CD14-positive monocyte (primary cell): ENCODE measurements around the gene DCC. TPM values are rescaled to one million over a fixed set of nuclear protein-coding genes. Genes with fewer than 3 reads are reported as not detected.

Source experiments
- DNase-seq, 3 donors: peaks; one replicate each; pipeline ENCODE4 v3.0.0-alpha.2; 2011 to 2022
- H2AFZ ChIP-seq: 2 replicates; pipeline ENCODE4 v1.6.0; 2012; ENCODE audit warnings: mild to moderate bottlenecking, low read depth, low read length, inconsistent platforms; ENCODE audit not compliant: insufficient read depth, poor library complexity, severe bottlenecking
- H3K27ac ChIP-seq, 2 donors: 1 replicate in 1 of 2; 2 replicates in 1 of 2; pipeline ENCODE4 v1.5.1; 2012 to 2013; ENCODE audit warnings: low read length in 2 of 2, control low read depth in 1 of 2, inconsistent platforms in 1 of 2, low read depth in 1 of 2, mild to moderate bottlenecking in 1 of 2
- H3K27me3 ChIP-seq, 2 donors: one replicate each; pipeline versions ENCODE4 v1.6.0 to v1.6.1; 2011 to 2013; ENCODE audit warnings: low read length in 2 of 2; ENCODE audit not compliant: control insufficient read depth in 2 of 2, insufficient read depth in 2 of 2
- H3K36me3 ChIP-seq, 2 donors: replicated peaks in 1 of 2; 1 replicate in 1 of 2; 2 replicates in 1 of 2; pipeline versions ENCODE4 v1.5.1 to v1.6.1; 2012 to 2013; ENCODE audit warnings: low read length in 2 of 2, control low read depth in 1 of 2, inconsistent platforms in 1 of 2, mild to moderate bottlenecking in 1 of 2; ENCODE audit not compliant: insufficient read depth in 2 of 2, control insufficient read depth in 1 of 2
- H3K4me1 ChIP-seq, 2 donors: 1 replicate in 1 of 2; 2 replicates in 1 of 2; pipeline versions ENCODE4 v1.5.1 to v1.6.1; 2012 to 2013; ENCODE audit warnings: low read length in 2 of 2, control low read depth in 1 of 2, inconsistent platforms in 1 of 2, mild to moderate bottlenecking in 1 of 2, moderate library complexity in 1 of 2; ENCODE audit not compliant: insufficient read depth in 2 of 2, control insufficient read depth in 1 of 2
- H3K4me2 ChIP-seq: replicated peaks from 2 replicates; pipeline ENCODE3; 2012; ENCODE audit warnings: low read length, moderate library complexity, mild to moderate bottlenecking; ENCODE audit not compliant: poor library complexity, severe bottlenecking; ENCODE audit errors: extremely low read depth
- H3K4me3 ChIP-seq, 3 experiments: fragments of 200-600 bp in 1 of 3; sonication (generic) in 1 of 3; replicated peaks in 1 of 3; 1 replicate in 2 of 3; 2 replicates in 1 of 3; pipeline ENCODE4 v1.5.1; 2011 to 2013; ENCODE audit warnings: low read length in 3 of 3, mild to moderate bottlenecking in 3 of 3, control low read depth in 2 of 3, low read depth in 2 of 3, inconsistent platforms in 1 of 3, moderate library complexity in 1 of 3
- H3K79me2 ChIP-seq: 2 replicates; pipeline ENCODE4 v1.6.0; 2012; ENCODE audit warnings: mild to moderate bottlenecking, control low read depth, inconsistent platforms, low read length, moderate library complexity; ENCODE audit not compliant: insufficient read depth
- H3K9ac ChIP-seq: 2 replicates; pipeline ENCODE4 v1.6.0; 2017; ENCODE audit warnings: low read length, mild to moderate bottlenecking; ENCODE audit not compliant: insufficient read depth, poor library complexity, severe bottlenecking
- H3K9me3 ChIP-seq, 2 donors: replicated peaks in 1 of 2; 1 replicate in 1 of 2; 2 replicates in 1 of 2; pipeline versions ENCODE4 v1.5.1 to v1.6.1; 2012 to 2013; ENCODE audit warnings: low read length in 2 of 2, control low read depth in 1 of 2; ENCODE audit not compliant: control insufficient read depth in 1 of 2, insufficient read depth in 1 of 2
- H4K20me1 ChIP-seq: 2 replicates; pipeline ENCODE4 v1.6.0; 2012; ENCODE audit warnings: mild to moderate bottlenecking, low read length, control low read depth, moderate library complexity; ENCODE audit not compliant: insufficient read depth
- H3K27ac Mint-ChIP-seq, 7 donors: one replicate each; pipeline ENCODE4 v1.8.0; 2020; ENCODE audit warnings: mild to moderate bottlenecking in 7 of 7, mixed read lengths in 7 of 7, moderate library complexity in 6 of 7, inconsistent platforms in 2 of 7
- H3K27me3 Mint-ChIP-seq, 3 donors: one replicate each; pipeline ENCODE4 v1.8.0; 2021 to 2022; ENCODE audit warnings: low read depth in 3 of 3, mild to moderate bottlenecking in 3 of 3, mixed read lengths in 3 of 3, moderate library complexity in 3 of 3, inconsistent platforms in 1 of 3
- H3K36me3 Mint-ChIP-seq, 2 donors: one replicate each; pipeline ENCODE4 v1.8.0; 2020; ENCODE audit warnings: mixed read lengths in 2 of 2, inconsistent platforms in 1 of 2, mild to moderate bottlenecking in 1 of 2
- H3K4me1 Mint-ChIP-seq: one replicate; pipeline ENCODE4 v1.8.0; 2020; ENCODE audit warnings: mild to moderate bottlenecking, mixed read lengths
- H3K4me3 Mint-ChIP-seq, 2 donors: one replicate each; pipeline ENCODE4 v1.8.0; 2020; ENCODE audit warnings: mild to moderate bottlenecking in 2 of 2, mixed read lengths in 2 of 2, moderate library complexity in 1 of 2
- H3K9me3 Mint-ChIP-seq, 7 donors: one replicate each; pipeline ENCODE4 v1.8.0; 2020 to 2022; ENCODE audit warnings: mixed read lengths in 7 of 7, mild to moderate bottlenecking in 6 of 7, moderate library complexity in 6 of 7, inconsistent platforms in 2 of 7
- CTCF ChIP-seq: fragments of 200-600 bp; IDR thresholded peaks from one replicate; pipeline ENCODE4 v1.8.0; 2022; ENCODE audit warnings: antibody characterized with exemption, mild to moderate bottlenecking
- WGBS: methylation state at CpG from one replicate; pipeline ENCODE4 v1.1.5; 2013; ENCODE audit warnings: missing lambda C conversion rate; ENCODE audit not compliant: insufficient coverage; 5-methylcytosine and 5-hydroxymethylcytosine counted together
- intact Hi-C, 2 donors: fragments of 100-400 bp; cut with micrococcal nuclease; formaldehyde crosslinking; loops; one replicate each; pipeline versions ENCODE4 v1.15.0 to v1.15.1; 2023
- polyA plus RNA-seq, 3 donors: library from polyadenylated mRNA; depleted of rRNA in 1 of 3; unstranded in 2 of 3; stranded (reverse) in 1 of 3; fragments of 300-500 nt in 2 of 3; fragments of >200 nt in 1 of 3; fragmentation: Illumina TruSeq in 2 of 3; gene quantifications; 1 replicate in 2 of 3; 2 replicates in 1 of 3; pipeline ENCODE4 v1.2.3, GENCODE V29; 2012 to 2021

Gene DCC
- polyA plus RNA-seq, 3 donors, result not detected

- H3K79me2 ChIP-seq, result no peaks in the 10 kb centered on the region
- H3K9me3 ChIP-seq, result no peaks in the 10 kb centered on the region
- no peak overlapping the region for H3K27ac Mint-ChIP-seq
- H3K4me2 ChIP-seq, result no peak overlapping the region
- H3K4me3 Mint-ChIP-seq, result no peak overlapping the region
- H3K36me3 Mint-ChIP-seq, result no peaks in the 10 kb centered on the region
- H2AFZ ChIP-seq, result no peak overlapping the region
- no peaks in the 10 kb centered on the region for H4K20me1 ChIP-seq
- H3K4me3 ChIP-seq, result no peak overlapping the region
- no peaks in the 10 kb centered on the region for H3K27me3 ChIP-seq
- DNase-seq, result no peak
- H3K27ac ChIP-seq, result no peak overlapping the region
- no peak for TF ChIP-seq CTCF
- no peak overlapping the region for H3K9ac ChIP-seq
- H3K4me1 ChIP-seq, result no peaks in the 10 kb centered on the region
- H3K9me3 Mint-ChIP-seq, result peaks cover 0 to 6% (median 0%) of the 10 kb centered on the region in 7 donors
- intact Hi-C loops, result no loop called here
- no peaks in the 10 kb centered on the region for H3K27me3 Mint-ChIP-seq
- H3K36me3 ChIP-seq, result no peaks in the 10 kb centered on the region
- no peaks in the 10 kb centered on the region for H3K4me1 Mint-ChIP-seq
- no CpG with 5 or more reads among the region's 1 CpG for WGBS
Observed at GRCh38 chr18:52602820-52603219, 262.8 kb downstream of the DCC start.

DNA sequence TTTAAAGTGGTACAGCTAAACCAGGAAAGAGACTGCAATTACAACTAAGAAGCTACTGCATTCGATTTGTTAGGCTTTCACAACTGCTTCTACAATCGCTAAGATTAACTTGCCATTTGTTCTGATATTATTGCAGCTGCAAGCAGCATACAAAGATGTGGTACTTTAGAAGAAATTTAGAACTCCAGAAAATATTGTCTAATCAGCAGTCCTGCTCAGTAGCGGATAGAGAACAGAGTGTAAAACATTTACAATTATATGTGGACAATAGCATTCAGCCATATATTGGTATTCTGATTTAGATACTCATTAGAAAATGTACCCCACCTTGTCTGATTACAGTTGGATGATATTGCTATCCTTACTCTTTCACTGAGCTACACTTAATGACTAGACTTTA, 265.3 kb downstream of the DCC start:
- Histone ChIP-seq H3K9ac (no peak overlapping the region), H3K4me3 (no peak overlapping the region), H3K36me3 (no peaks in the 10 kb centered on the region), H3K79me2 (no peaks in the 10 kb centered on the region), H3K27me3 (no peaks in the 10 kb centered on the region), H3K9me3 (no peaks in the 10 kb centered on the region), H3K4me2 (no peak overlapping the region), H4K20me1 (no peaks in the 10 kb centered on the region), H3K27ac (no peak overlapping the region), H3K4me1 (no peaks in the 10 kb centered on the region), H2AFZ (no peak overlapping the region)
- Mint-ChIP-seq H3K27ac (no peak overlapping the region), H3K4me1 (no peaks in the 10 kb centered on the region), H3K9me3 (peaks cover 0 to 2% (median 0%) of the 10 kb centered on the region in 7 donors), H3K27me3 (no peaks in the 10 kb centered on the region), H3K4me3 (no peak overlapping the region), H3K36me3 (no peaks in the 10 kb centered on the region)
- TF ChIP-seq CTCF, result no peak
- no CpG with 5 or more reads among the region's 3 CpGs for WGBS
- intact Hi-C loops, result no loop called here
- DNase-seq, result no peak
